HG03439 (cell line): Measurements from ENCODE around the gene MRPL34.
"Not testable (repeated sequence)": the region's sequence is repeated elsewhere in the genome, so short reads cannot be mapped to it uniquely, and the experiment has no call there.

Experiments used
- ATAC-seq: cut with Tn5 transposase; IDR thresholded peaks from one replicate; pipeline ENCODE4 v1.9.1; 2021; ENCODE audit warnings: mild to moderate bottlenecking, moderate library complexity; ENCODE audit not compliant: unreplicated experiment

The MRPL34 gene

DNA sequence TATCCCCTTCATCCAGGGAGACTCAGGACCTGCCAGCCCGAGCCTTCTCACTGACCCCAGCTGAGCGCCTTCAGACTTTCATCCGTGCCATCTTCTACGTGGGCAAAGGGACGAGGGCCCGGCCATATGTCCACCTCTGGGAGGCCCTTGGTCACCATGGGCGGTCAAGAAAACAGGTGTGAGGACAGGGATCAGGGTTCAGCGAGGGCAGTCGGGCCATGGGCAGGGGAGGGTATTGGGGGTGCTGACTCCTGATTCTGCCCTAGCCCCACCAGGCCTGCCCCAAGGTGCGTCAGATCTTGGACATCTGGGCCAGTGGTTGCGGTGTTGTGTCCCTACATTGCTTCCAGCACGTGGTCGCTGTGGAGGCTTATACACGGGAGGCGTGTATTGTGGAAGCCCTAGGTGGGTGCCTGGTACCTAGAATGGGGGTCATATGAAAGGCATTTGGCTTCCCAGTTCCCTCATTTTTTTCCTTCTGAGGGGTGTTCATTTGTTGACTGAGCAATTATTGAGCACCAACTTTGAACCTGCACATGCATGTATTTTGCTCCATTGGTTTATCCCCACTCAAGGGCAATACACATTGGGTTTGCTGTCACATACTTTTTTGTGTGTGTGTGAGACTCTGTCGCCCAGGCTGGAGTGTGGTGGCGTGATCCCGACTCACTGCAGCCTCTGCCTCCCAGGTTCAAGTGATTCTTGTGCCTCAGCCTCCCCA is 20.1 kb upstream of the MRPL34 start:
- no peak for ATAC-seq

DNA sequence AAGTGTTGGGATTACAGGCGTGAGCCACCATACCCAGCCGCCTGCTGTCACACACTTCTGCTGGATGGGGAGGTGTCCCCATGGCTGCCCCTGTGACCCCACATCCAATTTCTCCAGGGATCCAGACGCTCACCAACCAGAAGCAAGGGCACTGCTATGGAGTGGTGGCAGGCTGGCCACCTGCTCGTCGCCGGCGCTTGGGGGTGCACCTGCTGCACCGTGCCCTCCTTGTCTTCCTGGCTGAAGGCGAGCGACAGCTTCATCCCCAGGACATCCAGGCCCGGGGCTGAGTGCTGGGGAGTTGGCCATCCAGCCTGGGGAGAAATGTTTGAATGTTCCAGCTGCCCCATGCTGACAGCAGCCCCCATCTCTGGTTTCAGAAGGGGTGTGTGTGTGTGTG is 19.4 kb upstream of the MRPL34 start:
- no peak for ATAC-seq

DNA sequence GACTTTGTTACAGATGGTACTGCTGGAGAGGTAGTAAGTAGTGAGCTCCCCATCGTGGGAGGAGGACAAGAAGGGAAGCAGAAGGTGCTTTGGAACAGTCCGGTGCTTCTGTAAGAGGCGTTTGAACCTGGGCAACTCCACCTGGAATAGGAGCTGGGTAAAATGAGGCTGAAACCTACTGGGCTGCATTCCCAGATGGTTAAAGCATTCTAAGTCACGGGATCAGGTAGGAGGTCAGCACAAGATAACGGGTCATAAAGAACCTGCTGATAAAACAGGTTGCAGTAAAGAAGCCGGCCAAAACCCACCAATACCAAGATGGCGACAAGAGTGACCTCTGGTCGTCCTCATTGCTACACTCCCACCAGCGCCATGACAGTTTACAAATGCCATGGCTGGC is 18.9 kb upstream of the MRPL34 start:
- ATAC-seq: no peak

DNA sequence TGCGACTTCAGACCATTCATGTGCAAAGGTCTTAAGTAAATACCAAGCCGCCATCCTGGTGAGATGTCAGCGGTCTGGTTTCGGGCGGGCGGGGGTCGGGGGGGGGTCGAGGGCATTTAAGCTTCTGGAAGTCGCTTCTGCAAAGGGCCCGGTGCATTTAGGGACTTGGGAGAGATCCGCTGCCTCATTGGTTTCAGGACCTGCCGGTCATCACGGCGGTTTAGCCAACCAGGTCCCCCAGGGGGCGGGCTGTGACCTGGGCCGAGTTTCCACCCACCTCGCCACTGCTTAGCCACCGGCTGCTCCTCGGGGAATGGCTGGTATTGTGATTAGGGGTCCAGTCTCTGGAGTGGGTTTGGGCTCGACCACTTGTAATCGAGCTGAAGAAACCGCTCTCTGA is 16.2 kb upstream of the MRPL34 start:
- ATAC-seq: no peak

DNA sequence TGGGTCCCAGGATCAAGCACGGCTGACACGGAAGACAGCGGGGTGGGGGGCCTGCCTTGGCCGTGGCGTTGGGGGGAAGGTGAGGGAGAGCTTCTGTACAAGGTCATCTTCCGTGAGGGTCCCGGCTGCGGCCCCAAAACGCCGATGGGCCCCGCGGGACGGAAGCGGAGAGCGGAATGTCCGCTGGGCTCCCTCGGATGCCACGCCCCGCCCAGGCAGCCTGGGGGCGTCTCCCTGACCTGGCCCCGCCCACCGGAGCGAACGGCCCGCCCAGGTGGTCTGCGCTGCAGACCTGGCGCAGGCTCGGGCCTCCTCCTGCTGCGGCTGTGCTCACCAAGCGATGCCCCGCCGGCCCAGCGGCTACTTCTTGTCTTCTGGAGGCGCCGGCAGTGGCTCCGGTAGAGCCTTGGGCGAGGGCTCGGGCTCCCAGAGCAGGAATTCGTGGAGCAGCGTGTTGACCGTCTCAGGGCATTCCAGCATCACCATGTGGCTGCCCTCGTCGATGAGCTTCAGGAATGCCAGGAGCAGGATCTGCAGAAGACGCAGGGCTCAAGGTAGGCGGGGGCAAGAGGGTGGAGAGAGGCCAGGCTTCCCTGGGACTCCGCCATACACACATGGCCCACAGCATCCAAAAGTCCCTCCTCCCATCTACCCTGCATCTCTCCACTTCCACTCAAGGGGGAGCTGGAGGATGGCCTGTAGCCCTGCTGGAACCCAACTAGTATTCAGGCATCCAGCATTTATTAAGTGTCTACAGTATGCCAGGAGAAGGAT is 13.2 kb upstream of the MRPL34 start:
- peak; percentile 55 for ATAC-seq

DNA sequence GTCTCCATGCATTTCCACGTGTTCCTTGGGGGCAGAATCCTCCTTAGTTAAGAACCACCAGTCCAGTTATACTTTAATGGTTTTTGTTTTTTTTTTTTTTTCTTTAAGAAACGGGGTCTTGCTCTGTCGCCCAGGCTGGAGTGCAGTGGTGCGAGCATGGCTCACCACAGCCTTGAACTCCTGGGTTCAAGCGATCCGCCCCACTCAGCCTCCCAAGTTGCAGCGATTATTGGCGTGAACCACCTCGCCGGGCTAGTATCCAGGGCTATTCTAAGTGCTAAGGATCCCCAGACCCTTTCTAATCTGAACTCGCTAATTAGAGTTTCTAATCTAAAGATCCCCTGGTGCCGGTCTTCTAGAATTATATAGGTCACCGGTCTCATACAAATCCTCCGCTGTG is 12.1 kb upstream of the MRPL34 start:
- no peak for ATAC-seq

DNA sequence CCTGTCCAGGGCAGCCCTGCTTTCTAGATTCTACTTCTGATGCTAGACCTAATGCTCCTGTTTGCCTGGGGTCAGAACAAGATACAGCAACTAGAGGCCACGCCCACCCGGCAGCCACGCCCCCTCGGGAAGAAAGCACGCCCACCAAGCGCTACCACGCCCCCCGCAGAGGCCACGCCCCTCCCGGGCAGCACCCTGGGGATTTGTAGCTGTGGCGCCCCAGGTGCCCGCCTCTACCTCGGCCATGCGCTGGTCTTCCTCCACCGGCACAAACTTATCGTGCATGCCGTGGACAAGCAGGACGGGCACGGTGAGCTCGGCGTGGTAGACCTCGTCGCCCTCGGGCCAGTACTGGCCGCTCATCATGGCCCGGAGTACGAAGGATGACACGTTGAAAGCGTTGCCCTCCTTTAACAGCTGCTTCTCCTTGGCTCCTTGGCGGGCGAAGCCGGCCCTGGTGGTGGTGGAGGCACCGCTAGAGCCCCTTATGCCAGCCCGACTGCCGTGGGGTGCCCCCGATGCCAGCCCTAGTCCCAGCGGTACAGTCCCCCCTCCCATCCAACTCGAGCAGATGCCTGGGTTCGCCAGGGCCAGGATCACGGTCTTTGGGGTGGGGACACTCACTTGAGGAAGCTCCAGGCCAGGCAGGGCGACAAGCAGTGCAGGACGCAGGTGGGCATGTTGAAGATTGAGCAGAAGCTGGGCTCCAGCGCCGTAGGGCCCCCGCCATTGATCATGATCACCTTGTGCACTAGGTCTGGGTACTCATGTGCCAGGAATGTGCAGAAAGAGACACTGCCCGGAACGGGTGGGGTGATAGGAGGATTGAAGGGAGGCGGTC is 11.4 kb upstream of the MRPL34 start:
- ATAC-seq: no peak

DNA sequence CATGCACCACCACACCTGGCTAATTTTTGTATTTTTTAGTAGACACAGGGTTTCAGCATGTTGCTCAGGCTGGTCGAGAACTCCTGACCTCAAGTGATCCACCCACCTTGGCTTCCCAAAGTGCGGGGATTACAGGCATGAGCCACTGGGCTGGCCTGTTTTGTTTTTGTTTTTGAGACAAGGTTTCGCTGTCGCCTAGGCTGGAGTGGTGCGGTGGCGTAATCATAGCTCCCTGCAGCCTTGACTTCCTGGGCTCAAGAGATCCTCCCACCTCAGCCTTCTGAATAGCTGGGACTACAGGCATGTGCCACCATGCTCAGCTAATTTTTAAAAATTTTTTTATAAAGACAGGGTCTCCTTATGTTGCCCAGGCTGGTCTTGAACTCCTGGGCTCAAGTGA is 10.1 kb upstream of the MRPL34 start:
- ATAC-seq: not testable (repeated sequence)

DNA sequence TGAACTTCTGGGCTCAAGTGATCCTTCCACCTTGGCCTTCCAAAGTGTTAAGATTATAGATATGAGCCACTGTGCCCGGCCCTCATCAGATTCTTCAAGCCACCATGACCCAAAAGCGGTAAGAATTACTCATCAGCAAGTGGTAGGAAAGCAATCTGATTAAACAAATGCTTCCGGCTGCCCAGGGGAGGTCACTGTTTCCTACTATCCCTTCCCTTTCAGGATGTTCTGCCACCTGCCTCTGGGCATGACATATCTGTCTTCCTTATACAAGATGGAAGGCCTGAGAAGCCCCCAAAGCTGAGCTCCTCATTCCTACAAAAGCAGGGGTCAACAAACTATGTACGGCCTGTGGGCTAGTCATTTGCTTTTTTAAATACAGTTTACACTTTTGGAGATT is 9.4 kb upstream of the MRPL34 start:
- ATAC-seq: no peak

DNA sequence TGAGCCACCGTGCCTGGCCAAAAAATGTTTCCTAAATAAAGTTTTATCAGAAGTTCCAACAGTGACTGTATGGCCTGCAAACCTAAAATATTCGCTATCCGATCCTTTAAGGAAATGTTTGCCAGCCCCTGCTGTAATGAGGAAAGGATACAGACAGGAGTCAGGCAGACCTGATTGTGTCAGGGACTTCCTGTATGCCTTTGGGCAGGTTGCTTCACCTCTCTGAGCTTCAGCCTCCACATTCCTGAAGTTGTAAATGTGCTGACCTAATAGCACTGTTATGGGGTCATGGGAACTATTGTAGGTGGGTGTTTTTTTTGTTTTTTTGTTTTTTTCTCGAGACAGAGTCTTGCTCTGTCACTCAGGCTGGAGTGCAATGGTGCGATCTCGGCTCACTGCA is 8.7 kb upstream of the MRPL34 start:
- ATAC-seq: no peak

DNA sequence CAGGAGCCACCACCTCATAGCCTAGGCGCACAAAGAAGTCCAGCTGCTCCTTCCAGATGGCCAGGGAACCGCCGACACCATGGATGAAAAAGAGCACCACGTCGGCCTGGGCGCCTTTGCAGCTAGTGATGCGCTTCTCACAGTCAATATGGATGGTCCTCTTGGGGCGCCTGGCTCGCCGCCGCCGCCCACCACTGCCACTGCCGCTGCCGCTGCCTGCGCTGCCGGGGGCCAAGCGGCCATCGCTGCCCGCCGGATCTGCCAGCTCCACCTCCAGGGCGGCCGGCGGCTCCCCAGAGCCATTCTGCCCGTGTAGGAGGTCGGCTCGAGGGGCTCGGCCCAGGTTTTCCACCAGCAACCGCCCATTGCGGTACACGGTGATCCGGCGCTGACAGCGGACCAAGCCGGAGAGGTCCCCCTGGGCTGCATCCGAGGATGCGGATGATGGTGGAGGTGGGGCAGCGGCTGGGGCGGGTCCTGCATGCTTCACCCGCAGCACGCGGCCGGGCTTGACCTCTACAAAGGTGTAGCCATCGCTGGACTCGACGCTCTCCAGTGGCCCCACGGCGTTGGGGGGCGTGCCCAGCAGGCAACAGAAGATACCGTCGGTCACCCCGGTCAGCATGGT is 4.6 kb upstream of the MRPL34 start:
- ATAC-seq: no peak

DNA sequence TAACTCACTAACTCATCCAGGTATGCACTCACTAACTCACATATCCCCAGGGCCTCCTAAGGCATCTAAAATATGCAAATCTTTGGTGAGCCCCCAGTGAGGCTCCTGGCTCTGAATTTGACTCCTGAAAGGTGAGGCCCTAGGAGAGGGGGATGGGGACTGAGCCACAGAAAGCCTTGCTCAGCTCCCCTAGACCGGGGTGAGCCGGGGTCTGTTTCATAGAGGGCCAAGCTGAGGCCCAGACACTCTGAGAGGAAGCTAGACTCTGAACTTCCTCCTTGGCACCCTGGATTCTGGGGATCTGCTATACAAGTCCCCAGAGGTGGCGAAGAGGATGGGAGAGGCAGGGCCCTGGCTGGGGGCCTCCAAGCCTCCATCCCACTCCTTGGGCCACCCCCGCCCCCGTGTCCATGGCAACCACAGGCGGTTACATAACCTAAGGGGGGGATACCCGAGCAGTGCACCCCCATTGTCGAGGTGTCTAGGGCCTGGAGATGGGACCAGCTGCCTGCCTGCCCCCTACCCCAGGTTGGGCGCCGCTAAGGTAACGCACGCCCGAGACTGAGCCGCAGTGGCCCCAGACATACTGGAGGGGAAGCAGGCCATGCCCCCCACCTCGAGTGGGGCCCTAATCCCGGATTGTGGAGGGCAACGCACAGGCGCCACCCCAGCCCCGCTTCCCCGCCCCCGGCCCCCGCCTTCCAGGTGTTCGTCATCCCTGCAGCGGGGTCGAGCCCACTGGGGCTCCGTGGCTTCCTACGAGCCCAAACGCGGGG is 3.1 kb upstream of the MRPL34 start:
- no peak for ATAC-seq

DNA sequence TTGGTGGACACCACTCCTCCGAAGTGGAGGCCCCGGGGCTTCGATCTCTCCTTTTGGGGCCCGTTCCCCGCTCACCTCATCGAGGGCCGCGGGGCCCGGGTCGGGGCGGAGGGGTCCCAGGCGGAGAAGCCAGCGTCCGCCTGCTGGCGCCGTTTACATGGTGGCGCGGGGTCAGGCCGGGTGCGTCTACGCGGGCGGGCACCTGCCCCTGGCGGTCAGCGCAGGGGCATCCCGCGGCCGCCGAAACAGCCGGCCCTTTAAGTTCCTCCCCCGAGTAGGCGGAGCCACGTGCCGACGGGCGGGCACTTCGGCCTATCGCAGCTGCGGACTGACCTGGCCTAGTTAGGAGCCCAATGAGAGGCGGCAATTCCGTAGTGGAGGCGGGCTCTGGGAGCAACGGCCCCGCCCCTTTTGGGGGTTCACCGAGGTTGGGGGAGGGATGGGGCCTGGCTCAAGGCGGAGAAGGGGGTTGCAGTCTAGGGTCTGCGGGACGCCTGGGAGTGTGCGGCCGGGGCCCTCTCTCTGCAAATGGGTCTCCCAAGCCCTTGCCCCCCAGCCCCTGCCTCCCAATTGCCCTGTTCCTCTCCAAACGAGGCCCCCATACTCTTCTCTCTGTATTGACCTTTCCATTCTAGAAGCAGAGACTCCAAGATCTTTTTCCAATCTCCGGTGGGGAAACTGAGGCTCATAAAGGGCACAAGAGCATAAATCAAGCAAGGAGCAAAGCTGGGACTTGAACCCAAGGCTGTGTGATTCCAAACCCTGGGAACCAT is 2.3 kb upstream of the MRPL34 start, which contains the start of gene ABHD8:
Gene ABHD8 (minus strand): TSS at position 259 of the 773 bp plus-strand sequence. CDS start 1,809 bp downstream, outside the sequence.
- ATAC-seq: peak; percentile 46

DNA sequence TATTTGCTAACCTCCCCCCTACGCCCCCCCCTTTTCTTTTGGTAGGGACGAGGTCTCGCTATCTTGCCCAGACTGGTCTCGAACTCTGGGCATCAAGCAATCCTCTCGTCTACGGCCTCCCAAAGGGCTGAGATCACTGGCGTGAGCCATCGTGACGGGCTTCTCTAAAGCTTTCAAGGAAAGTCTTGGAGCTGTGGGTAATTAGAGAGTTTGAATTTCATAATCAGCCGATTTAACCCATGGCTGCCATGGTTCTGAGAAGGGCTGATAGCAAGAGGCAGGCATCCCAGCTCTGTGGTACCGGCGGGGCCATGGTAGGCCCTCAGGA is 1.8 kb upstream of the MRPL34 start:
- no peak for ATAC-seq

DNA sequence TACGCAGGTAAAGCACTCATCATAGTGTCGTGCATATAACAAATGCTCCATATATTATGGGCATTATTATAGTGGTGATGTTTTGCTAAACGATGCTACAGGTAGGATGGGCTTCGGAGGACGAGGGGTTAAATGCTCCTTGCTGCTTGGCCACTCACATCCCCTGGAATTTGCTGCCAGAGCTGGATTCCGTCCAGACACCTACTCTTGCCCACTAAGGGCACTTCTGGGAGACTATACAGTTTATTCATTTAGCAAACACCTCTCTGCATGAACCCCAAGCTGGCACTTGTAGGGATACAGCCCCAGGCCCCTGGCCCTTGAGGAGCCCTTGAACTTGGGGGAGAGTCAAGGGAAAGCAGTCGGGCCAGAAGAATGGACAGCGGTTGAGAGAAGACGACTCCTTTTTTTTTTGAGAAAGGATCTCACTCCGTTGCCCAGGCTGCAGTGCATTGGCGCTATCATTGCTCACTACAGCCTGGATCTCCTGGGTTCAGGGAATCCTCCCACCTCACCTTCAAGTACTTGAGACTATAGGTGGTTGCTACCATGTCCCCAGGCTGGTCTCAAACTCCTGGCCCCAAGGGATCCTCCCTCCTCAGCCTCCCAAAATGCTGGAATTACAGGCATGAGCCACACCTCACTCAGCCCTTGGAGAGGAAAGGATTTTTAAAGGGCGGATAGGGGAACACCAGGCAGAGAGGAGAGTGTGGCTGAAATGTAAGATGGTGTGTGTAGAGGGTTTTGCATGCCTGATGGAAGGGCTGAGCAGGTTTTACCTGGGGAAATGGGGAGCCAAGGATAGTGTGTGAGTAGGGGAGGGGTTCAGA is 1.1 kb upstream of the MRPL34 start:
- ATAC-seq: no peak

DNA sequence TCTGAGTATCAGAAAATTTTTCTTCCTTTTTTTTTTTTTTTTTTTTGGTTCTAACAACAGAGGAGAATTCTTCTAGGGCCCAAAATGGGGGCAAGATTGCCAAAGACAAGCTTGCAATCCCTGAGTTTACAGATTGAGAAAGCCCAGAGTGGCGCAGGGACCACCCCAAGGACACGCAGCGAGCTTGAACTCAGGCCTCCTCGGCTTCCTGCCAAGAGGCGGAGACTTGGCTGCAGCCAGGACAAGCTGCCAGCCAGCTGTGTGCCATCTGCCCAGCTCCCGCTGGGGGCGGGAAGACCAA is 506 bp upstream of the MRPL34 start:
- ATAC-seq: no peak

DNA sequence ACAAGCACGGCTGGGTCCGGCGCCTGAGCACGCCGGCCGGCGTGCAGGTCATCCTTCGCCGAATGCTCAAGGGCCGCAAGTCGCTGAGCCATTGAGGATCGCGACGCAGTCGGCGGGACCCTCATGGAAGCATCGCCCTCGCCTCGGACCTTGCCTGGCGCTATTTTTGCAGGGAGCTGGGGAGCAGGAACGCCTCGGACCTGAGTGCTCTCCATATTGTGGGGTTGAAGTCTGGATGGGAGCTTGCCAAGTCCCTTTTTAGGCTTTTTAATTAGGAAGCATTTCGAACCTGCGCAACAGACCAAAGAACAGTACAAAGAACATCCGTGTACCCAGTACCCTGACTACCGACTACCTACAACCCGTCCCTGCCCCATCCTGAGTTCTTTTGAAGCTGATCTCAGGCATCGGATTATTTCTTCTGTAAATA is 628 bp downstream of the MRPL34 start:
- no peak for ATAC-seq

DNA sequence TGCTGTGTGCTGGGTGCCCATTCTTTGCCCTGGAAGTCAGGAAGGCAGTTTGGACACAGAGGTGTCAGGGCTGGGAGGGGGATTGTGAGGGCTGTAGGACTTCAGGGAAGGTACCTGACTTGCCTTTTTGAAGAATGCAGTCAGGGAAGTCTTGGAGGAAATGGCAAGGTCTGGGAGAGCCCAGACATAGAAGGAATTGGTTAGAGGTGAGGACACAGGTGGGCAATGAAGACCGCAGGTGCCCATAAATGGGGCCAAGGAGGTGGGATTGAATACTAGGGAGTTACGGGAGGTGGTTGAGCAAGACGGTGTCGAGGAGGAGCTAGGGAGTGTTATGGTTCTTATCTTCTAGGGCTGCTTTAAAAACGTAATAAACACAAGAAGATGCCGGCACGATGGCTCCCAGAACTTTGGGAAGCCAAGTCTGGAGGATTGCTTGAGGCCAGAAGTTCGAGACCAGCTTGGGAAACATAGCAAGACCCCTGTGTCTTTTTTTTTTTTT is 2.3 kb downstream of the MRPL34 start:
- no peak for ATAC-seq
